HG02981 (cell line): ENCODE data around the gene MACF1.

Source experiments
- ATAC-seq: cut with Tn5 transposase; IDR thresholded peaks from one replicate; pipeline ENCODE4 v1.9.1; 2021; ENCODE audit warnings: mild to moderate bottlenecking, moderate library complexity; ENCODE audit not compliant: unreplicated experiment

The MACF1 gene

DNA sequence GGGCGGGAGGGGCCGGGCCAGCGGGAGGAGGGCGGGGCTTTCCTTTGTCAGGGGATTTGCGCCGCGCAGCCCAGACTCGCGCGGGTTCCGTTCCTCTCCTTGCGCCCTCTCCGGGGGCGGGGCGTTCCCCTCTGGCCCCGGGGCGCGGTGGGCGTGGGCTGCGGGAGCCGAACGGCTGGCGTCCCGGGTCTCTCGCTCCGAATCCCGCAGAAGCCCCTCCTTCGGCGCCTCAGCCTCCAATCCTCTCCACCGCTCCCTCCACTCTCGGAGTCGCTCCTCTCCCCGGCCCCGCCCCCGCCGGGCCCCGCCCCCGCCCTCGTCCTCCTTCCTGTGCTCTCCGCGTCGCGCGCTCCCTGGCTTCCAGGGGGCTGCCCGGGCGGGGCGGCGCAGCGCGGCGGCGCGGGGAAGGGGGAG, 204.2 kb downstream of the MACF1 start:
- ATAC-seq: peak; percentile 78

- ATAC-seq: peak; percentile 29
Measured at GRCh38 chr1:39409055-39409816, 204.7 kb downstream of the MACF1 start.

DNA sequence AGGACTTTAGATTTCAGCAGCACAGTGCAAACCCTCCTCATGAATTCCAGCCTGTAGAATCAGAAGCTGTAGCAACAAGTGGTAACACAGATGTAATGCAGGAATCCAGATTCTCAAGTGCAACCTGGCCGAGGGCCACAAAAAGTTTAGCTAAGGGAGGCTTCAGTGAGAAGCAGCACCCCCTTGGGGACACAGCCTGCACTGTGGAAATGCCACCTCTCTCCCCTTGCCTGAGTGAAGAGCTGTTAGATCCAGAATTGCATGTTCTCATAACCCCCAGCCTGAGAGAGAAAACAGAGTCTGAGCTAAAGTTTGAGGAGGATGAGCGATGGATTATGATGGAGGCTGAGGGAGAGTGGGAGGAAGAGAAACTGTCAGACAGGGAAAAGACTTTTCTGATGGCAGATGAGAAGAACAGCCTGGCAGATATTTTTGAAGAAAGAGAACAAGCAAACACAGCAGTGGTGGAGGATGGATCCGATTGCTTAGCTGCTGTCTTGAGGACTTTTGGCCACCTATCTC, 206.5 kb downstream of the MACF1 start:
- ATAC-seq: no peak

- ATAC-seq: no peak
Measured at GRCh38 chr1:39411526-39412478, 207.3 kb downstream of the MACF1 start.

GRCh38 chr1:39412892-39413291, 208.4 kb downstream of the MACF1 start:
- no peak for ATAC-seq

DNA sequence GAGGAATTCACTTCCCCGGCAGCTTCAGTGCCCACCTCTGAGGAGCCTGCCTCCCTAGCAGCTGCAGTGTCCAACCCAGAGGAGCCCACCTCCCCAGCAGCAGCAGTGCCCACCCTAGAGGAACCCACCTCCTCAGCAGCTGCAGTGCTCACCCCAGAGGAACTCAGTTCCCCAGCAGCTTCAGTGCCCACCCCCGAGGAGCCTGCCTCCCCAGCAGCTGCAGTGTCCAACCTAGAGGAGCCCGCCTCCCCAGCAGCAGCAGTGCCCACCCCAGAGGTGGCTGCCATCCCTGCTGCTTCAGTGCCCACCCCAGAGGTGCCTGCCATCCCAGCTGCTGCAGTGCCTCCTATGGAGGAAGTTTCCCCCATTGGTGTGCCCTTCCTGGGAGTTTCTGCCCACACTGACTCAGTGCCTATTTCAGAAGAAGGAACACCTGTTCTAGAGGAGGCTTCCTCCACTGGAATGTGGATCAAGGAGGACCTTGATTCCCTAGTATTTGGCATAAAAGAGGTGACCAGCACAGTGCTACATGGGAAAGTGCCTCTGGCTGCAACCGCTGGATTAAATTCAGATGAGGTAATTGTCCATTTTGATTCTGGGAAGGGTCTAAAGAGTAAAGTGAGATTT, 209.5 kb downstream of the MACF1 start:
- no peak for ATAC-seq

- no peak for ATAC-seq
Measured at GRCh38 chr1:39415553-39415952, 211.1 kb downstream of the MACF1 start.

- ATAC-seq: no peak
Measured at GRCh38 chr1:39416609-39417008, 212.1 kb downstream of the MACF1 start.

- no peak for ATAC-seq
Measured at GRCh38 chr1:39418236-39418635, 213.7 kb downstream of the MACF1 start.

GRCh38 chr1:39420493-39420892, 216.0 kb downstream of the MACF1 start:
- ATAC-seq: no peak

GRCh38 chr1:39422614-39423013, 218.1 kb downstream of the MACF1 start:
- no peak for ATAC-seq

GRCh38 chr1:39425151-39425550, 220.7 kb downstream of the MACF1 start:
- no peak for ATAC-seq

GRCh38 chr1:39425634-39426033, 221.1 kb downstream of the MACF1 start:
- ATAC-seq: no peak

- ATAC-seq: no peak
Measured at GRCh38 chr1:39426346-39426745, 221.9 kb downstream of the MACF1 start.

DNA sequence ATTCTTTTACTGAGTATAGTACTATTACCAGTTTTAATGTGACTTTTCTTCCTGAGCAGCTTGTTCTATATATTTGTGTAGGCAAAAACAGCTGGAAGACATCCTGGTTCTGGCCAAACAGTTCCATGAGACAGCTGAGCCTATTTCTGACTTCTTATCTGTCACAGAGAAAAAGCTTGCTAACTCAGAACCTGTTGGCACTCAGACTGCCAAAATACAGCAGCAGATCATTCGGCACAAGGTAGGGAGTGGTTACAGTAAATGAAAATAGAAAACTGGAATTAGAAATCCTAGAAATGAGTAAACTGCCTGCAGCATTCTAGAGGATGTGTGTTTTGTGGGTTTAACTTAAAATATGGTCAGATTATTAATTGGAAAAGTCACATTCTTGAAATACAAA, 222.9 kb downstream of the MACF1 start:
- ATAC-seq: no peak

DNA sequence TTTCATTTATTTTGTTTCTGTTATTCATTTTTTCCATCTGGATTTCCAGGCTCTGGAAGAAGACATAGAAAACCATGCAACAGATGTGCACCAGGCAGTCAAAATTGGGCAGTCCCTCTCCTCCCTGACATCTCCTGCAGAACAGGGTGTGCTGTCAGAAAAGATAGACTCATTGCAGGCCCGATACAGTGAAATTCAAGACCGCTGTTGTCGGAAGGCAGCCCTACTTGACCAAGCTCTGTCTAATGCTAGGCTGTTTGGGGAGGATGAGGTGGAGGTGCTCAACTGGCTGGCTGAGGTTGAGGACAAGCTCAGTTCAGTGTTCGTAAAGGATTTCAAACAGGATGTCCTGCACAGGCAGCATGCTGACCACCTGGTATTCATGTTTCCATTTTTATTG, 223.4 kb downstream of the MACF1 start:
- no peak for ATAC-seq

GRCh38 chr1:39431927-39432326, 227.4 kb downstream of the MACF1 start:
- ATAC-seq: no peak

DNA sequence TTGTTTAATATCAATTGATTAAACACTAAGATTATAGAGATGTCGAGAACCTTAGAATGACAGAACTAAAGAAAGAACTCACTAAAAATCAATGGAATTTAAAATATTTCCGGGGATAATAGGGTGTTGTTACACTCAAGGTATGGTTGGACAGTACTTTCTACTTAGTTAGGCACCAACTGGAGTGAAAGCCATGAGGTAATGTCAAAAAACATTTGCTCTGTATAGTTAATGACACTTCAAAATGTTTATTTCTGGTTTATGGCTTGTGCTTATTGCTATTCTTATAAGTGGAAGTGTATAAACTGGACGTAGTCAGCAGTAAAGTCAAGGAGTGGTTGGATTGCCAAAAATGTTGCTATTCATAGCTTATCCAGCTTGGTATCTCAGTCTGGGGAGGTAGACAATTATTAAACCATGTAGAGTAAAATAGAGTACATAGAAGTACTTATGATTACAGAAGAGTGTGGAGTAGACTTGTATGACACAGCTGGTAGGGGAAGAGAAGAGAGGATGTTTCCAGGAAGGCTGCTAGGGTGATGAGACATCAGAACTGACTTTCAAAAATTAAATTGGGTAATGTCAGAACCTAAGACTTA, 230.4 kb downstream of the MACF1 start:
- no peak for ATAC-seq

- ATAC-seq: no peak
Measured at GRCh38 chr1:39435597-39435996, 231.1 kb downstream of the MACF1 start.

DNA sequence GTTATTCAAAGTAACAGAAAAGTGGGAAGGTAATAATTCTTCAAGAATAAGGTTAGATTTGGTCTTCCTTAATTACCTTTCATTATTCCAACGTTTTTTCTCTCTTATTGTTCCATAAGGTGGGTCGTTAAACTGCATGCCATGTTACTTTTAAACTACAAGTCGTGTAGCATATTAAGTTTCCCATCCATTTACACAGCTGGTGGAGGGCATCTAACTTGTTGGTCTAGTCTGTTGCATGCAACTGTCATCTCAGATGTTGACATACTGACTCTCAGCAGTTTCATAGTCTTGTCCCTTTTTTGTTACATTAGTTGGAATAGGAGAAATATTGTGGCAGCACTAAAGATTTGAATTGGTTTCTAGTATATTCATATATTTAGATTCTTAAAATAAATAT, 232.3 kb downstream of the MACF1 start:
- no peak for ATAC-seq

- no peak for ATAC-seq
Measured at GRCh38 chr1:39438042-39438441, 233.5 kb downstream of the MACF1 start.
